ENCODE measurements around the gene USP24. TPM values are rescaled to one million over a fixed set of nuclear protein-coding genes. Genes with fewer than 3 reads are reported as not detected.

The USP24 gene, protein sequence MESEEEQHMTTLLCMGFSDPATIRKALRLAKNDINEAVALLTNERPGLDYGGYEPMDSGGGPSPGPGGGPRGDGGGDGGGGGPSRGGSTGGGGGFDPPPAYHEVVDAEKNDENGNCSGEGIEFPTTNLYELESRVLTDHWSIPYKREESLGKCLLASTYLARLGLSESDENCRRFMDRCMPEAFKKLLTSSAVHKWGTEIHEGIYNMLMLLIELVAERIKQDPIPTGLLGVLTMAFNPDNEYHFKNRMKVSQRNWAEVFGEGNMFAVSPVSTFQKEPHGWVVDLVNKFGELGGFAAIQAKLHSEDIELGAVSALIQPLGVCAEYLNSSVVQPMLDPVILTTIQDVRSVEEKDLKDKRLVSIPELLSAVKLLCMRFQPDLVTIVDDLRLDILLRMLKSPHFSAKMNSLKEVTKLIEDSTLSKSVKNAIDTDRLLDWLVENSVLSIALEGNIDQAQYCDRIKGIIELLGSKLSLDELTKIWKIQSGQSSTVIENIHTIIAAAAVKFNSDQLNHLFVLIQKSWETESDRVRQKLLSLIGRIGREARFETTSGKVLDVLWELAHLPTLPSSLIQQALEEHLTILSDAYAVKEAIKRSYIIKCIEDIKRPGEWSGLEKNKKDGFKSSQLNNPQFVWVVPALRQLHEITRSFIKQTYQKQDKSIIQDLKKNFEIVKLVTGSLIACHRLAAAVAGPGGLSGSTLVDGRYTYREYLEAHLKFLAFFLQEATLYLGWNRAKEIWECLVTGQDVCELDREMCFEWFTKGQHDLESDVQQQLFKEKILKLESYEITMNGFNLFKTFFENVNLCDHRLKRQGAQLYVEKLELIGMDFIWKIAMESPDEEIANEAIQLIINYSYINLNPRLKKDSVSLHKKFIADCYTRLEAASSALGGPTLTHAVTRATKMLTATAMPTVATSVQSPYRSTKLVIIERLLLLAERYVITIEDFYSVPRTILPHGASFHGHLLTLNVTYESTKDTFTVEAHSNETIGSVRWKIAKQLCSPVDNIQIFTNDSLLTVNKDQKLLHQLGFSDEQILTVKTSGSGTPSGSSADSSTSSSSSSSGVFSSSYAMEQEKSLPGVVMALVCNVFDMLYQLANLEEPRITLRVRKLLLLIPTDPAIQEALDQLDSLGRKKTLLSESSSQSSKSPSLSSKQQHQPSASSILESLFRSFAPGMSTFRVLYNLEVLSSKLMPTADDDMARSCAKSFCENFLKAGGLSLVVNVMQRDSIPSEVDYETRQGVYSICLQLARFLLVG (N-terminal part only)
- 58.6 TPM for total RNA-seq

DNA sequence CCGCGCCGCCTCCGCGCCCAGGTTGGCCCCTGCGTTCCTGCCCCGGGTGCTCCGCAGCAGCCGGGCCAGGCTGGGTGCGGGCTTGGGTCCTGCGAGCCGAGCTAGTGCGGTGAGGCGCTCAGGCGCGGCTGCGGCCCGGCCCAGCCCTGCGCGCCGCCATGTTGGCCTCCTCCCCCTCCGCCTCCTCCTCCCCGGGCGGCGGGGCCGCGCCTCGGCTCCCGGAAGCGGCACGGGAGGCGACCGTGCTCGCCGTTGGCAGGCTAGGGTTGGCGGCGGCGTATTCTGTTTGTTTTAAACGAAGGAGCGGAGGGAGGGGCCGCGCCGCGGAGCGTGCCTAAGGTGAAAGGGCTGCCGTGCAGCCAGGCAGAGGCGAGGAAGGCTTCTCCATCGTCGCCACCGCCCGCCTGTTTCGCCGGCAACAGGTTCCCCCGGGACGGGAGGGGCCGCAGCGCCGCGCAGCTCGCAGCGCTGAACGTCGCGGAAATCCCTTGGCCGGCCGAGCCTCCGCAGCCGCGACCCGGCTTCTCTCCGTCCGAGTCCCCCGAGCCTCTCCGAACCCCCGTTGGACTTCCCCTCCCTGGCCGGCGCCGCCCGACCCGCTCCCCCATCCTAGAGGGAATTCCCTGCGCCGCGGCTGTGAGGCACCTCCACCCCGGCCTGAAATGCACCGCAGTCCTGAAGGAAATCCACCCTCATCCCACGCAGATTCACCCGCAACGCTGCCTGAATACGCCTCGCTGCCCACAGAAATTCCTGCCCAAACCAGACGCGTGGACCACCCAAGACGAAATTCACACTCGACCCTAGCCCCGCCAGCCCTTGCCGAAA lies at the start of gene USP24:
USP24 (minus strand) TSS at position 171 of the 828 bp plus-strand sequence. CDS start 251 bp downstream, outside the sequence.
- DNase-seq, result no peak

DNA sequence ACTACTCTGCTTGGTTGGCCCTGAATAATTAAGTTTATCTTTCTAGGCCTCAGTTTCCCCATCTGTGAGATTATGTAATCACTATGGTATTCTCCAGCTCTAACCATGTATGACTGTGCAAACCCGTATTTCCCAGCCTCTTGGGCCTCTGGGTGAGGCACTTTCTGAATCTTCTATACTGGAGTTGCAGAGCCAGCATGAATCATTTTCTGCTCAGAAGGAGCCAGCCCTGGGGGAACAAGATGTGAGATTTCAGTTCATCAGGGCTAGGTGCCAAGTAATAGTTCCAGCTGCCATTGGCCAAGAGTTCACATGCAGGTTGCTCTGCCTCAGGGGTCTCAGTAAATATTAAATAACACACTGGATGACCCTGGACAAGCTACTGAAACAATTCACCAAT lies 47.7 kb upstream of the USP24 start:
- no peak for DNase-seq

DNA sequence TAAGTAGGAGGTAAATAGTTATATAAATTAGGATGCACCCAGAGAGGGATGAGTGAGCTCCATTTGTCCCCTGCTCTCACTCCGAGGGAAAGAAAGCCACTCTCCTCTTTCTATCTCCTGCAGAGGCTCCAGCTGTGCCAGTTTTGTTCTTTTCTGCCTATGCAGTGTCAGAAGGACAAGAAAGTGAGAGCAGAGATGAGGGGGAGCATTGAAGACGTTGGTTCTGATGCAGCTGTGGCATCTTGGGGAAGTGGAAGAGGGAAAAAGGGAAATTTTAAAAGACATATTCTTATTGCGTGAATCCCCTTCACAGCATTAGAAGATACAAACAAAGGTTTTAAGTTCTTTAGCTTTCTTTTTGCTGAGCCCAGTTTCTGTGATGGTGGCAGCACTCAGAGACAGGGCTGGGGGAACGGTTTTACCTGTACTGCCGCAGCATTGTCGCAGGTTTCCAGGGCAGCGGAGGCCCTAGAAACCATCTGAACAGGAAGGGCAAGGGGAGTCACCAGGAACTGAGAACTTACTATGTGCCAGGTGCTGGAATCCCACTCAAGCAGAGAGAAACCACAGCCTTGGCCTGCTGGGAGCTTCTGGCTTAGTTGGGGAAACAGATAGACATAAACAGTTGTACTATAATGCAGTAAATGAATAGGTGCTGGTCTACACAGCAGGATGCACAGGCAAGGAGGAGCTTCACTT lies 44.9 kb upstream of the USP24 start:
- DNase-seq, result no peak

DNA sequence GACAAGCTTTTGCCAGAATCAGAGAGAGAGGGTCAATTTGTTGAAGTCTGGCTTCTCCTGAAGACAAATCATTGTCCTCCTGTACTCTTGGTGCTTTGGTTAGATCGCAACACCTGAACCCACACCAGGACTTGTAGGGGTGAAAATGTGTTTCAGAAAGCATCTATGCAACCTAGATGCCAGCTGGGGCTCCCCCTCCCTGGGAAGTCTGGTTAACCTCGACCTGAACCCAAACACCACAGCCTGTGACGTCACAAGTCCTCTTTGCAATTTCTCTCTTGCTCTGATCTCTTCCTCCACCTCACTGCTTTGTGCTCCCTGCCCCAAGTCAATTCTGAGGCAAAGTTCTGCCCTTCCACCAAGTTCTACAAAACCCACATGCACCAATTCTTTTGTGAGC lies 42.8 kb upstream of the USP24 start:
- no peak for DNase-seq

DNA sequence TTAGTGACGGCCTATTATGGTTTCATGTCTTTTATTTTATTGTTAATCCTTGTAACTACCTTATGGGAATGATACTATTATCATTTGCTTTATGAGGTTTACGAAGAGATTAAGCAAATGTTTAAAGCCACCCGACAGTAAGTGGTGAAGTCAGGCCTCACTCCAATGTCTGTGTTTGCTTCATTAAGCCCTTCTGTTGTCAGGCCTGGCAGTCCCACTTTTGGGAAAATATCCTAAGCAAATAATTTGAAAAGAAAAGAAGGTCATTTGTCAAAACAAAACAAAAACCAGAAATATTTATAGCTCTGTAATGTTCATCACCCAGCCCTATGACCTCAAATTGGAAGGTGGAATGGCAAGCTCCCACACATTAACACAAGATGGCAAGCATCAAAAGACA lies 40.7 kb upstream of the USP24 start:
- no peak for DNase-seq

DNA sequence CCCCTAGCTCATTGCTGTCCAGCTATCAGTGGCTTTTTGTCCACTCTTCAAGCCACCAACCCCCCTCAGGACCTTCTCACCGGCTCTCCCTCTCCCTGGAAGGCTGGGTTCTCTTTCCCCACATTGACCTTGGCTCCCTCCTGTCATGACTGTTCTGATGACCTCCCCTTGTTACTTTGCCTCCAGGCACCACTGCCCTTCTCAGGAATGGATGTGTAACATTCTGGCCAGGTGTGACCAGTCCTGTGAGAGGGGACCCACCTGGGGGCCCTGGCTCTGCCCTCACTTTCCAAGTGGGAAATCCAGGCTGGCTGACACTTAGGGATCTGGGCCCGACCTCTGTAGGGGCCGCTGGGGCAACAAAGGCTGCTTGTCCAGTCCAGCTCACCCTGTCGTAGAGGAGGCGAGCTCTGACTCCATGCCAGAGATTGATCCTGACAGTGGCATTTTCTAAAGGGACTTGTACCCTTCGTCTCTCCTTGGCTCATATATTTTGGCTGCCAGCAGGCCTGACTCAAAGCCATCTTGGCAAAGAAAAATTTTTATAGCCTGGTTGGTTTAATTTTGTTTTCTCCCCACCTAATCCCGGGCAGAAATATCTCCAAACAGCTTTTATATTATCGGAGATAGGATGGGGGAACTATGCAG lies 37.9 kb upstream of the USP24 start:
- no peak for DNase-seq

DNA sequence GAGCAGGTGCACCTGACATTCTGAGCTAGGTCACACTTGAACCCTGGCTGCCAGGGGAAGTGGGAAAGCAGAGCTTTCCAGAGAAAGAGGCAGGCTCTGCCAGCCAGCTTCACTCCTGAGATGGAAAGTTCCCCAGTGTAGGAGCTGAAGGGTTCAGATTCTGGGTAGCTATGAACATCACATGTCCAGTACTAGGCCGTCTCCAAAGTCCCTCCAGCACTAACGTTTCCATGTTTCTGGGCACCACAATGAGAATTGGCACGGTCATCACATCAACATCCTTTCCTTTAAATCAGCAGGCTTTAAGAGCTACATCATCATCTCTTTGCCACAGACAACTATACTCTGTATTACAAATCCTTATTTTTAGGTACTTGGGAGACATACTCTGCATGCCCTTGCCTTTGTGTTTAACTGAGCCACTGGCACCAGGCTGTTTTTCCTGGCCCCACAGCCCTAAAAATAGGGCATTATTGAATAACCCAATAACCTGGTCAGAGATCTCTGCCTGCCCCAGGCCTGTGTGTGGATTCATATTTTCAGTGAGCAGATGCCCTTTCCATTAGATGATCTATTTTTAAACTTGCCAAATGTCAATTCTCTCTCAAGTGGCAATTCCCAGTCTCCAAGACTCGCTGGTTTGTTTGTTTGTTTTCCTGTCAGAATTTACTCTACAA lies 35.4 kb upstream of the USP24 start:
- DNase-seq, result no peak

DNA sequence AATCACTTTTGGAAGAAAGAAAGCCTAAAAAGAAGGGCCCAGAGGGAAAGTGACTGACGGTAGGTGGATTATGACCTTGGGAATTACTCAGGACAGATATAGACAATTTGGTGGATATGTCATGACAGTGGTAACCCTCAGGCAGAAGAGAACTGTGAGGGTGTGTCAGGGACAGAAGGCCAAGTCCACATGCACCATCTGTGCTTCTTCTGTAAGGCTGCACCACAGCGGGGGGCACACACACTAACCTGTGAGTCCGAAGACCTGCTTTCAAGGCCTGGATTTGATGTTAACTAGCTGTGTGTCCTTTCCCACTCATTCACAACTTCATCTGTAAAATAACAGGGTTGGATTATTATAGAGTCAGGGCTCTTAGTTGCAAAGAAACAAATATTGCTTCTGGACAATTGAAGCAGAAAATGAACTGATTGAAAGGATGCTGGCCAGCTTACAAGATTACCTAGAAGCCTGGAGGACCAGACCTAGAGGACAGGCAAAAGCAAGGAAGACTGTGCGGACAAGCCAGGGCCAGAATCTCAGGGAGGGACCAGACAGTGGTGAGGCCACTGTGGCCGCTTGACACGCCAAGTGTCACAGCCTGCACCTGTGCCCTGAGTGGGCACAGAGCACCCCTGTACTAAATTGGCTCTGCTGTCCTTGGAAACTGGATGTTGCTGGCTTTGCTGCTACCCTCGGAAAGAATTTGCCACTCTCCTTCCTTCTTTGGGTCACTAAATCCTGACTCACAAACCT lies 34.7 kb upstream of the USP24 start:
- DNase-seq, result no peak

DNA sequence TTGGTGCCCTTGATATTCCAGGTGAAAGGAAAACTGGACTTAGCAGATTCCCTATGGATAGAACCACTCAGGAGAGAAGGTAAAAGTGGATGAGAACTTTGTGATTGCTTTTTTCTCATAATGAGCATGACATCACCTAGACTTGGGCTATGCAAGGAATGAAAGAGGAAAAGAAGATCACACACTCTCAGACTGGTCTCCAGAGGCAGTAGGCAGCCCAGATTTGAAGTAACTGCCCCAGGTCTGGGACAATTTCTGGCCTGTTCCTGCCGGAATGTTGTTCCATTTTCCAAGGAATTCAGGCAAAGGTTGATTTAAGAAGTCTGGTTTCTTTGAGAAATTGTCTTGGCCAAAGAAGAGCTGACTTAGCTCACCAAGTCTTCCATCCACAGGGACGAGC lies 31.7 kb upstream of the USP24 start:
- DNase-seq, result no peak

DNA sequence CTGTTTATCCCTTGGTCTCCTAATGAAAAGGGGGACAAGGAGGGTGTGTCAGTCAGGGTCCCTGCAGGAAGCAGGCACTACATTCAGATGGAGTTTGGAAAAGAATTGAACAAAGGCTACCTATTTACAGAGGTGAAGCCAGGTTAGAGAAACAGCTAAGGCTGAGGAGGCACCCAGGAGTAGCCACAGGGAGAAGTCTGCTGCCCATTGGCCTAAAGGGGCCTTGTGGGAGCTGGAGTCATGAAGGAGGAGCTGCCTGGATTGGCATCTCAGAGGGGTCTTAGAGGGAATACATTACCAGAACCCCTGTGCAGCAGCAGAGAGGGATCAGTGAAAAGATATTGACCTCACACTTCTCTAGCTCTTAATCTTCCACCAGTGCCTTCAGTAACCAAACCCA lies 31.2 kb upstream of the USP24 start:
- no peak for DNase-seq

DNA sequence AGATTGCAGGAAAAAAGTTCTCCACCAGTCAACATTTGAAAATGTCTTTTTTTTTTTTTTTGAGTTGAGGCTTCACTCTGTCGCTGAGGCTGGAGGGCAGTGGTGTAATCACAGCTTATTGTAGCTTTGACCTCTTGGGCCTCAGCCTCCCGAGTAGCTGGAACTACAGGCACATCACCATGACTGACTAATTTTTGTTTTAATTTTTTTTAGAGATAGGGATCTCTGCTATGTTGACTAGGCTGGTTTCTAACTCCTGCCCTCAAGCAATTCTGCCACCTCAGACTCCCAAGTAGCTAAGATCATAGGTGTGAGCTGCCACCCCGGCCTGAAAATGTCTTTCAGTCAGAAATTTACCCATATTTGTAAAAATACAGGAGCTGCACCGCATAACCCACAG lies 30.6 kb upstream of the USP24 start:
- DNase-seq, result no peak

DNA sequence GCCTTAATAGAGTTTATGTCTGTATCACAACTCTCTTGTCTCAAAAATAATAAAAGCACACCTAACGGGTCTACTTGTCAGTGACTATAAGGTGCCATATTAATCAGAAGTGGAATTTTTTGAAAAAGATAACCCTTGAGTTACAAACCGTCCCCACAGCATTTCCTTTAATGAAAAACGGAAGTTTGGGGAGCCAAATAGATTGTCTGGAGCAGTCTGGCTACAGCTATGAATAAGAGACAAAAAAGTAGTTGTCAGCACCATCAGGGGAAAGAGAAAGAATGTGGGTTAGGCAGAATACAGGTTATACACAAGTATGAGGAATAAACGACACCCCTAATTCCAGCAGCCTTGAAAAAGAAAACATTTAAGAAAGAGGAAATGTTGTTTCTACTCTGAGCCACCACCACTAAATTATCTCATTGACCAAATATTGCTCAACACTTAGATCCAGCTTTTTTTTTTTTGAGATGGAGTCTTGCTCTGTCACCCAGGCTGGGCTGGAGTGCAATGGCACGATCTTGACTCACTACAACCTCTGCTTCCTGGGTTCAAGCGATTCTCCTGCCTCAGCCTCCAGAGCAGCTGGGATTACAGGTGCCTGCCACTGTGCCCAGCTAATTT lies 29.4 kb upstream of the USP24 start:
- no peak for DNase-seq

DNA sequence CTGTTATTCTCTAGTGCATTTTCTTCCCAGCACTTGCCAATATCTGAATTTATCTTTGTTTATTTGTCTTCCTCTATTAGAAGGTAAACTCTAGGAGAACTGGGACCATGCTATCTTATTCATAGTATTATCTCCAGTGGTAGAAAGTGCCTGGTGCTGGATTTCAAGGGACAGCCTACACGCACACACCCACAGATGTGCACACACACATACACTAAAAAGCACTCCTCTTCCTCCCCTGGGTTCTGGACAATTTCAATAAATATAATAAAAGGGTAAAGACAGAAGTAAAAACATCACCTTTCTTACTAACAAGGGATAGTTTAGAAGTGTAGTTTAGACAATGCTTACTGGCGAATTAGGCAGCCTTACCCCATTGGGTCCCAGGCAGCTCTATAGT lies 28.5 kb upstream of the USP24 start:
- DNase-seq, result no peak

DNA sequence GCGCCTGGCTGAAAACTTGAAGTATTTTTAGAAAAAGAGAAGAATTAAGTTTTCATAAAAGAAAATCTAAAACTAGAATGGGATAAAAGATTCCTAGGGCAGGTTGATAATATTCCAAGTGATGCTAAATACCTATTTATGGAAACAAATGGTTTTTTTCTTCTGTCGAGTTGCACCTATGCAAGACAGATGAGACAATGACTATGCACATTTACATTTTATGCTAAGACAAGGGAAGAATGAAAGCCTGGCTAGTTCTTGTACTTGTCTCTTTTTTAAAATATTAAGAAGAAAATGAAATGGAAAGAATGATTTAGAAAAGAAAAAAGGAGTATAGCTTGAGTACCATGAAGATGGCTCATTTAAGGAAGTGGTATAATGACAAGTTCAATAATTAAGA lies 24.4 kb upstream of the USP24 start:
- DNase-seq, result no peak

DNA sequence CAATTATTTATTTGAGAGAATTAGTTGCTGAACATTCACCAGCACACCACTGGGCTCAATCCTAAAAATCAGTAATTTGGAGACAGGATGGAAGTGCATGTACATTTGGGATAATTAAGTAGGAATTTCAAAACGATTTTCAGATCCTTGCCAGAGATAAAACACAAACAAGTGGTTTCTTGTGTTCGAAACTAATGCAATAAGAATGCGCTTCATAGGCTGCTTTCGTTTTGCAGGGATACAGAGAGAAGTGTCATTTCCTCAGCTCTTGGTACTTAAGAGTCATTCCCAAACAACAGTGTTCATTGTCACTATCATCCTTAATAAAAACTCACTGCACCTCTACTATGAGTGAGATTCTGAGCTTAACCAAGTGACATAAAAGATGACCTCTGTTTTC lies 20.6 kb upstream of the USP24 start:
- no peak for DNase-seq

DNA sequence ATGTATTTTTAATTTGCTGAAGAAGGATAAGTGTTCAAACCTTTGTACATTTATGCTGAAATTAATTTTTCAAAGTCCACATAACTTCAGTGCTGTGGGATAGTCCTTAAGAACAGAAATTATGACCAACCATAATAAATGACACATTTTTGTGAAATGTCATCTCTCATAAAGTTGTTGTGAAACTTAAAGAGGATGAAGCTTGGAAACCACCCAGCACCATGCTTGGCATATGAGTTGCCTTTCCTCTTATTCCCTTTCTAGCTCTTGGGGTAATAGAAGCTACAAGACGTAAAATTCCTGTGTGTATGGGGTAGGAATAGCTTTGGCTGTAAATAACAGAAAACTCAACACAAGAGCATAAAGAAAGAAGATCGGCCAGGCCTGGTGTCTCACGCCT lies 18.9 kb upstream of the USP24 start:
- DNase-seq, result no peak

DNA sequence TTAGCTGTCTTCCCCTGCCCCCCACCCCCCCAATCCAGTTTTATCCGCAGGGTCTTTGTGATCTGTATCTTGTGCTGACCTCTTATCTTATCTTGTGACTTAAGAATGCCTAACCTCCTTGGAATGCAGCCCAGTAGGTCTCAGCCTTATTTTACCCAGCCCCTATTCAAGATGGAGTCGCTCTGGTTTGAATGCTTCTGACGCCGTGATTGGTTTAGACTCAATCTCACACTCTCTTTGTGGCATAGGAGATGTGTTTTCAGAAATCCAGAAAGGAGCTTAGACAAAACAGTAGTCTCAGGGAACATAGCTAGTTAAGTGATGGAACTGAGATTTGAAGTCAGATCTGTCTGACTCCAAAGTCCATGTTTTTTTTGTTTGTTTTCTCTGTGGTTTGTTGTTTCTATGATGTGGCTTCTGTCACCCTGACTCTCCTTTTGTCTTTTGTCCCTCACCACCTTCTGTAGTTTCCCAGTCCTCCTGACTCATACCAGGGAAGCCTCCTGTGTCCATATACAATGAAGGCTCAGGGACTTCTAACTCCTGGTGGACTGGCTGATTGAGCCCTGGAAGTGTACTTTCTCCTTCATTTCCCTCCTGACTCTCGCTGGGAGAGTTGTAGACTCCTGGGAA lies 18.1 kb upstream of the USP24 start:
- no peak for DNase-seq

DNA sequence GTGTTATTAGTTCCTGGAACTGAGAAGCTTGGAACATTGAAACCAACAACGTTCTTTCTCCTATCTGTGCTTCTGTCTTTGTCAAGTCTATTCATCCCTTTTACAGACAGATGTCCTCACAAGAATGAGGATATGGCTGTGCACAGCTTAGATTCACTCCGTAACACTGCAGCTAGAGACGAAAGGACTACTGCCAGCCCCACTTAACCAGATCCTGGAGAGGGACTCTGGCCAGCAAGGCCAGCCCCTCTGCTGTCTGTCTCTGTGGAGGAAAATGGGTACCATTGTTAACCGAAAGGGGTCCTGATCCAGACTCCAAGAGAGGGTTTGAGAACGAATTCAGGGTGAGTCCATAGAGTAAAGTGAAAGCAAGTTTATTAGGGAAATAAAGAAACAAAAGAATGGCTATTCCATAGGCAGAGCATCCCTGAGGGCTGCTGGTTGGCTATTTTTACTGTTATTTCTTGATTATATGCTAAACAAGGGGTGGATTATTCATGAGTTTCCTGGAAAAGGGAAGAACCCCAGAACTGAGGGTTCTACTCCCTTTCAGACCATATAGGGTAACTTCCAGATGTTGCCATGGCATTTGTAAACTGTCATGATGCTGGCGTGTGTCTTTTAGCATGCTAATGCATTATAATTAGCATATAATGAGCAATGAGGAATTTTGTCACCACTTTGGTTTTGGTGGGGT lies 17.4 kb upstream of the USP24 start:
- no peak for DNase-seq
